ENCODE measurements around the gene NPIPB2. TPM values are rescaled to one million over a fixed set of nuclear protein-coding genes. Genes with fewer than 3 reads are reported as not detected.

NPIPB2 gene
- total and polyA plus RNA-seq, 2 of the 13 experiments (the other 11 are each of a cell fraction or from before 2014, with no cell fraction given), result 1.8 to 4.1 TPM

DNA sequence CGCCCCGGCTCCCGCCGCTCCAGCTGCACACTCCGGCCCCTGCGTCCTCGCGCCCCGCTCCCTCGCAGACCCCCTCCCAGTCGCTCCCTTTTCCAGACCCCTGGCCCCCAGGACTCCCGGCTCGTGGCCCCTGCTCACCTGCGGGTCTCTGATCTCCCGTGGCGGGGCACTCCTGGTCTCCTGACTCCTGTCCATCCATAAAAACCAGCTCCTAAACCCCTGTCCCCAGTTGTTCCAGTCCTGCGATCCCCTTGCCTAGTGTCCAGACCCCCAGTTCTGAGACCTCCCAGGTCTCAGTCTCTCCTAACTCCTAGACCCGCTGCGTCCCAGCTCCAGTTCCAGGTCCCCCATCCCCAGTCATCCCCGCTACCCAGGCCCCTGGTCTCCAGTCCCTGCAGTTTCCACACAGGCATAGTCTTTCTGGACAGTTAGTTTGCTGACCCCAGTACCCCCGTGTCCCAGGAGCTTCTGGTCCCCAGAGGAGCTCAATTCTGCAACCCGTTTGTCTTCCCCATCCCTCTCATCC lies 35.1 kb upstream of the NPIPB2 start (continued):
- TF ChIP-seq, protein P1, sequence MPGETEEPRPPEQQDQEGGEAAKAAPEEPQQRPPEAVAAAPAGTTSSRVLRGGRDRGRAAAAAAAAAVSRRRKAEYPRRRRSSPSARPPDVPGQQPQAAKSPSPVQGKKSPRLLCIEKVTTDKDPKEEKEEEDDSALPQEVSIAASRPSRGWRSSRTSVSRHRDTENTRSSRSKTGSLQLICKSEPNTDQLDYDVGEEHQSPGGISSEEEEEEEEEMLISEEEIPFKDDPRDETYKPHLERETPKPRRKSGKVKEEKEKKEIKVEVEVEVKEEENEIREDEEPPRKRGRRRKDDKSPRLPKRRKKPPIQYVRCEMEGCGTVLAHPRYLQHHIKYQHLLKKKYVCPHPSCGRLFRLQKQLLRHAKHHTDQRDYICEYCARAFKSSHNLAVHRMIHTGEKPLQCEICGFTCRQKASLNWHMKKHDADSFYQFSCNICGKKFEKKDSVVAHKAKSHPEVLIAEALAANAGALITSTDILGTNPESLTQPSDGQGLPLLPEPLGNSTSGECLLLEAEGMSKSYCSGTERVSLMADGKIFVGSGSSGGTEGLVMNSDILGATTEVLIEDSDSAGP (CRISPR knock-in tag; IDR thresholded peaks at IDR 0.05; ENCODE audit: borderline replicate concordance), result 0 out of 2 replicates have a peak, but pooled peaks have one; percentile 4
- 0 out of 2 replicates have a peak, but pooled peaks have one; percentile 8 for TF ChIP-seq RFXAP (CRISPR knock-in tag; IDR thresholded peaks at IDR 0.05; ENCODE audit: borderline replicate concordance)
- TF ChIP-seq, protein P2, sequence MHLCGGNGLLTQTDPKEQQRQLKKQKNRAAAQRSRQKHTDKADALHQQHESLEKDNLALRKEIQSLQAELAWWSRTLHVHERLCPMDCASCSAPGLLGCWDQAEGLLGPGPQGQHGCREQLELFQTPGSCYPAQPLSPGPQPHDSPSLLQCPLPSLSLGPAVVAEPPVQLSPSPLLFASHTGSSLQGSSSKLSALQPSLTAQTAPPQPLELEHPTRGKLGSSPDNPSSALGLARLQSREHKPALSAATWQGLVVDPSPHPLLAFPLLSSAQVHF (CRISPR knock-in tag; IDR thresholded peaks at IDR 0.05), result peak; percentile 67; the same call in 1 of the 2 replicates
- 0 out of 2 replicates have a peak, but pooled peaks have one; percentile 35 for TF ChIP-seq KDM5A (IDR thresholded peaks at IDR 0.05; ENCODE audit: borderline replicate concordance, low read length)
- TF ChIP-seq, protein P3, sequence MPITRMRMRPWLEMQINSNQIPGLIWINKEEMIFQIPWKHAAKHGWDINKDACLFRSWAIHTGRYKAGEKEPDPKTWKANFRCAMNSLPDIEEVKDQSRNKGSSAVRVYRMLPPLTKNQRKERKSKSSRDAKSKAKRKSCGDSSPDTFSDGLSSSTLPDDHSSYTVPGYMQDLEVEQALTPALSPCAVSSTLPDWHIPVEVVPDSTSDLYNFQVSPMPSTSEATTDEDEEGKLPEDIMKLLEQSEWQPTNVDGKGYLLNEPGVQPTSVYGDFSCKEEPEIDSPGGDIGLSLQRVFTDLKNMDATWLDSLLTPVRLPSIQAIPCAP (CRISPR knock-in tag; IDR thresholded peaks at IDR 0.05; ENCODE audit: low read depth), result 0 out of 2 replicates have a peak, but pooled peaks have one; percentile 19
- peak; percentile 95; the same call in 1 of the 2 replicates for TF ChIP-seq NR2C2 (CRISPR knock-in tag; IDR thresholded peaks at IDR 0.05; ENCODE audit: borderline replicate concordance)
- no peak for TF ChIP-seq NFRKB (IDR thresholded peaks at IDR 0.05)
- TF ChIP-seq NFATC3 (CRISPR knock-in tag; IDR thresholded peaks at IDR 0.05), result 0 out of 2 replicates have a peak, but pooled peaks have one; percentile 50
- TF ChIP-seq ZNF746 (CRISPR knock-in tag; IDR thresholded peaks at IDR 0.05), result 0 out of 2 replicates have a peak, but pooled peaks have one; percentile 12
- TF ChIP-seq TOE1 (CRISPR knock-in tag; IDR thresholded peaks at IDR 0.05), result 0 out of 2 replicates have a peak, but pooled peaks have one; percentile 15
- peak; percentile 37; the same call in 1 of the 2 replicates for TF ChIP-seq ZNF543 (CRISPR knock-in tag; IDR thresholded peaks at IDR 0.05)
- 0 out of 2 replicates have a peak, but pooled peaks have one; percentile 12 for TF ChIP-seq ZNF788 (CRISPR knock-in tag; IDR thresholded peaks at IDR 0.05; ENCODE audit: borderline replicate concordance)
- peak; percentile 70; the same call in 1 of the 2 replicates for TF ChIP-seq HES4 (CRISPR knock-in tag; IDR thresholded peaks at IDR 0.05; ENCODE audit: borderline replicate concordance)
- TF ChIP-seq HOXA9 (CRISPR knock-in tag; IDR thresholded peaks at IDR 0.05; ENCODE audit: borderline replicate concordance), result 0 out of 2 replicates have a peak, but pooled peaks have one; percentile 51
- TF ChIP-seq ZNF768 (CRISPR knock-in tag; IDR thresholded peaks at IDR 0.05), result no peak
- TF ChIP-seq PTBP1 (IDR thresholded peaks at IDR 0.05; ENCODE audit: low read depth, low read length, poor library complexity, severe bottlenecking), result no peak
- no peak for TF ChIP-seq ERF (CRISPR knock-in tag; IDR thresholded peaks at IDR 0.05)
- TF ChIP-seq LCORL (IDR thresholded peaks at IDR 0.05), result no peak
- 0 out of 2 replicates have a peak, but pooled peaks have one; percentile 37 for TF ChIP-seq LCORL (CRISPR knock-in tag; IDR thresholded peaks at IDR 0.05)
- TF ChIP-seq FOXA3 (CRISPR knock-in tag; IDR thresholded peaks at IDR 0.05), result 0 out of 2 replicates have a peak, but pooled peaks have one; percentile 1
- peak; percentile 29 for TF ChIP-seq ARNTL (CRISPR knock-in tag; IDR thresholded peaks at IDR 0.05)
- peak; percentile 66 for TF ChIP-seq HNRNPK (IDR thresholded peaks at IDR 0.05; ENCODE audit: low read depth, low read length, poor library complexity, severe bottlenecking)
- TF ChIP-seq ZNF264 (CRISPR knock-in tag; IDR thresholded peaks at IDR 0.05), result 0 out of 2 replicates have a peak, but pooled peaks have one; percentile 9
- 0 out of 2 replicates have a peak, but pooled peaks have one; percentile 46 for TF ChIP-seq ZNF34 (CRISPR knock-in tag; IDR thresholded peaks at IDR 0.05; ENCODE audit: borderline replicate concordance)
- TF ChIP-seq, protein P4, sequence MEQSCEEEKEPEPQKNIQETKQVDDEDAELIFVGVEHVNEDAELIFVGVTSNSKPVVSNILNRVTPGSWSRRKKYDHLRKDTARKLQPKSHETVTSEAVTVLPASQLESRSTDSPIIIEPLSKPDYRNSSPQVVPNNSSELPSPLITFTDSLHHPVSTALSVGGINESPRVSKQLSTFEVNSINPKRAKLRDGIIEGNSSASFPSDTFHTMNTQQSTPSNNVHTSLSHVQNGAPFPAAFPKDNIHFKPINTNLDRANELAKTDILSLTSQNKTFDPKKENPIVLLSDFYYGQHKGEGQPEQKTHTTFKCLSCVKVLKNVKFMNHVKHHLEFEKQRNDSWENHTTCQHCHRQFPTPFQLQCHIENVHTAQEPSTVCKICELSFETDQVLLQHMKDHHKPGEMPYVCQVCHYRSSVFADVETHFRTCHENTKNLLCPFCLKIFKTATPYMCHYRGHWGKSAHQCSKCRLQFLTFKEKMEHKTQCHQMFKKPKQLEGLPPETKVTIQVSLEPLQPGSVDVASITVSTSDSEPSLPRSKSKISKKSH (CRISPR knock-in tag; IDR thresholded peaks at IDR 0.05; ENCODE audit: borderline replicate concordance), result no peak
- 0 out of 2 replicates have a peak, but pooled peaks have one; percentile 2 for TF ChIP-seq ZMYM4 (CRISPR knock-in tag; IDR thresholded peaks at IDR 0.05)
